Testis (tissue), 2 donors: ENCODE results near the gene BLZF1.
"Not testable (repeated sequence)": the region's sequence is repeated elsewhere in the genome, so short reads cannot be mapped to it uniquely, and the experiment has no call there.

Source experiments
- POLR2A ChIP-seq: fragments of 450-650 bp; IDR thresholded peaks from one replicate; pipeline ENCODE4 v1.6.1; 2017; ENCODE audit warnings: antibody characterized with exemption, mild to moderate bottlenecking, moderate library complexity
- TF ChIP-seq, protein P1 (sequence below), 3 experiments: fragments of 450-650 bp in 2 of 3; fragments of 200-600 bp in 1 of 3; sonication (generic) in 1 of 3; IDR thresholded peaks; one replicate each; pipeline ENCODE4 v1.5.1; 2016 to 2019; ENCODE audit warnings: antibody characterized with exemption in 3 of 3, mild to moderate bottlenecking in 2 of 3, moderate library complexity in 1 of 3

DNA sequence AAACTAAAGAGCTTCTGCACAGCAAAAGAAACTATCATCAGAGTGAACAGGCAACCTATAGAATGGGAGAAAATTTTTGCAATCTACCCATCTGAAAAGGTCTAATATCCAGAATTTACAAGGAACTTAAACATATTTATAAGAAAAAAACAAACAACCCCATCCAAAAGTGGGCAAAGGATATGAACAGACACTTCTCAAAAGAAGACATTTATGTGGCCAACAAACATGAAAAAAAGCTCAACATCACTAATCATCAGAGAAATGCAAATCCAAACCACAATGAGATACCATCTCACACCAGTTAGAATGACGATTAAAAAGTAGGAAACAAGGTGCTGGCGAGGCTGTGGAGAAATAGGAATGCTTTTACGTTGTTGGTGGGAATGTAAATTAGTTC lies 33.3 kb upstream of the BLZF1 start:
- not testable (repeated sequence) for TF ChIP-seq POLR2A
- TF ChIP-seq, protein P1, sequence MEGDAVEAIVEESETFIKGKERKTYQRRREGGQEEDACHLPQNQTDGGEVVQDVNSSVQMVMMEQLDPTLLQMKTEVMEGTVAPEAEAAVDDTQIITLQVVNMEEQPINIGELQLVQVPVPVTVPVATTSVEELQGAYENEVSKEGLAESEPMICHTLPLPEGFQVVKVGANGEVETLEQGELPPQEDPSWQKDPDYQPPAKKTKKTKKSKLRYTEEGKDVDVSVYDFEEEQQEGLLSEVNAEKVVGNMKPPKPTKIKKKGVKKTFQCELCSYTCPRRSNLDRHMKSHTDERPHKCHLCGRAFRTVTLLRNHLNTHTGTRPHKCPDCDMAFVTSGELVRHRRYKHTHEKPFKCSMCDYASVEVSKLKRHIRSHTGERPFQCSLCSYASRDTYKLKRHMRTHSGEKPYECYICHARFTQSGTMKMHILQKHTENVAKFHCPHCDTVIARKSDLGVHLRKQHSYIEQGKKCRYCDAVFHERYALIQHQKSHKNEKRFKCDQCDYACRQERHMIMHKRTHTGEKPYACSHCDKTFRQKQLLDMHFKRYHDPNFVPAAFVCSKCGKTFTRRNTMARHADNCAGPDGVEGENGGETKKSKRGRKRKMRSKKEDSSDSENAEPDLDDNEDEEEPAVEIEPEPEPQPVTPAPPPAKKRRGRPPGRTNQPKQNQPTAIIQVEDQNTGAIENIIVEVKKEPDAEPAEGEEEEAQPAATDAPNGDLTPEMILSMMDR (IDR thresholded peaks at IDR 0.05) = not testable (repeated sequence)
